Measurements from ENCODE around the gene HEXD. TPM values are rescaled to one million over a fixed set of nuclear protein-coding genes. Genes with fewer than 3 reads are reported as not detected.
A peak's percentile ranks its signal among the peaks of the same experiment; 100 is the strongest.
"Not testable (repeated sequence)": the region's sequence is repeated elsewhere in the genome, so short reads cannot be mapped to it uniquely, and the experiment has no call there.

HEXD gene
- total RNA-seq, 1 experiment from 2014 or later, result 22.3 TPM

DNA sequence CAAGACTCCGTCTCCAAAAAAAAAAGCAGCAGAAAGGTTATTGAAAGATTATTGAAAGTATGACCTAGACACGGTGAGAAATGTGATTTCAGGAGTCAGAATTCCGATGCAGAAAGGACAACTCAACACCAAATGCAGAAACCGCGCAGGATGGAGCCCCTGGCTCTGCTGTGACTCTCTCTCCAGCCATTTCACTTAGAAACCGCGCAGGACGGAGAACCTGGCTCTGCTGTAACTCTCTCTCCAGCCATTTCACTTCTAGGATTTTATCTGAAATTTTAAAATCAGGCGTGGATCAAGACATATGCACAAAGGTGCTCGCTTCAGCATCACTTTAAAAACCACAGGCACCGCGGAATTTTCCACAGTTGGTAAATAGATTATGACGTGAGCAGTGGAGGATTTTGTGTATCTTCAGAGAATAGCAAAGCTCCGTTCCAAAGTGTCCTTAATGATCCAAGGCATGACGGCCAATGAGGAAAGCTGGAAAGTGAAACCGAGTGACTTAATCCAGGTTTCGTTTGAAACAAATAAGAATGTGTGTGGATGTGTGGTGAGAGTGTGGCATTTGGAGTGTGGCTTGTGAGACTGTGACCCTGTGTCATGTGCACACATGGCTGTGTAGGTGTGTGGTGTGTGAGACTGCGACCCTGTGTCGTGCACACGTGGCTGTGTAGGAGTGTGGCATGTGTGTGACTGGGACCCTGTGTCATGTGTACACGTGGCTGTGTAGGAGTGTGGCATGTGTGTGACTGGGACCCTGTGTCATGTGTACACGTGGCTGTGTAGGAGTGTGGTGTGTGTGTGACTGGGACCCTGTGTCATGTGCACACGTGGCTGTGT is 37.1 kb upstream of the HEXD start:
- DNase-seq (ENCODE audit: low read depth), result no peak

DNA sequence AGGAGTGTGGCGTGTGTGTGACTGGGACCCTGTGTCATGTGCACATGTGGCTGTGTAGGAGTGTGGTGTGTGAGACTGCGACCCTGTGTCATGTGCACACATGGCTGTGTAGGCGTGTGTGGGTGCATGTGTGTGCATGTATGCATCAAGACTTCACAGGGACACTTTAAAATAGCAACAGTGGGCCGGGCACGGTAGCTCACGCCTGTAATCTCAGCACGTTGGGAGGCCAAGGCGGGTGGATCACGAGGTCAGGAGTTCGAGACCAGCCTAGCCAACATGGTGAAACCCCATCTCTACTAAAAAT is 36.5 kb upstream of the HEXD start:
- in situ Hi-C loops (cut with HindIII; ENCODE audit: low pct_unique_long_range_greater_than_20kb, low sequenced_read_pairs); DNase-seq (ENCODE audit: low read depth): not testable (repeated sequence)

More for the DNA sequence above, 37.1 kb upstream of the HEXD start:
- in situ Hi-C loops (cut with HindIII; ENCODE audit: low pct_unique_long_range_greater_than_20kb, low sequenced_read_pairs), result no loop called here

DNA sequence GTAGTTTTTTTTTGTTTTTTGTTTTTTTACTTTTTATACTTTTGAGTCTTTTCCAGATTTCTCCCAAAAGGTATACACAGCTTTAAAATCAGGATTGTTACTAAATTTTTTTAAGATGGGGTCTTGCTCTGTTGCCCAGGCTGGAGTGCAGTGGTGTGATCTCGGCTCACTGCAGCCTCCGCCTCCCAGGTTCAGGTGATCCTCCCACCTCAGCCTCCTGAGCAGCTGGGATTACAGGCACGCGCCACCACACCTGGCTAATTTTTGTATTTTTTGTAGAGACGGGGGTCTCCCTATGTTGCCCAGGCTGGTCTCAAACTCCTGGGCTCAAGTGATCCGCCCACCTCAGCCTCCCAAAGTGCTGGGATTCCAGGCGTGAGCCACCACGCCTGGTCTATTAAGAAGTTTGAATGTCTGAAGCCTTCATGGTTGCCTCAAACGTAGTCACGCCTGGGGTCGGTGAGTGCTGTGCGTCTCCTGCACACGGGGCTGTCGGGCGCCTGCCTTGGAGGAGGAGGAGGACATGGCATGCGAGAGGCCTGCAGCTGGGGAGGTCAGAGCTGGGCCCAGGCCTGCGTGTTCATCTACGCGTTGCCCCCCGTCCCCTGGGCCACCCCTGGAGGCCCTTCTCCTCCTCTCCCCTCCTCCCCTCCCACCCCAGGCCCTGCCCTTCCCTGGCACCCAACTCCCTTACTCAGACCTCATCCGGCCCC is 35.8 kb upstream of the HEXD start:
- in situ Hi-C loops (cut with HindIII; ENCODE audit: low pct_unique_long_range_greater_than_20kb, low sequenced_read_pairs); DNase-seq (ENCODE audit: low read depth): not testable (repeated sequence)

DNA sequence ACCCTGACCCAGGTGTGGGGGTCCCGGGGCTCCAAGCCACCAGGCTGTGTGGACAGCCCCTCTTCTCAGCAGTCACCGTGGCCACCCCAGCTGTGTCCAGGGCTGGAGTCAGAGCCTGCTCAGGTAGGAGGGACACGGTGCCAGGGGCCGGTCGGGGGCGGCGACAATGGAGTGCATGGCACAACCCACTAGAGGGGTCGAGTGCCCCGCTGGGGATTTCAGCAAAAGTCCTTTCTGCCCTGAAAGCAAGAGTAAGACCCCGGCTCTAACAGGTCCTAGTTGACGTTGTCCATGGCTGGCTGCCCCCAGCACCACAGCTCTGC is 35.3 kb upstream of the HEXD start:
- in situ Hi-C loops (cut with HindIII; ENCODE audit: low pct_unique_long_range_greater_than_20kb, low sequenced_read_pairs), result no loop called here
- no peak for DNase-seq (ENCODE audit: low read depth)

DNA sequence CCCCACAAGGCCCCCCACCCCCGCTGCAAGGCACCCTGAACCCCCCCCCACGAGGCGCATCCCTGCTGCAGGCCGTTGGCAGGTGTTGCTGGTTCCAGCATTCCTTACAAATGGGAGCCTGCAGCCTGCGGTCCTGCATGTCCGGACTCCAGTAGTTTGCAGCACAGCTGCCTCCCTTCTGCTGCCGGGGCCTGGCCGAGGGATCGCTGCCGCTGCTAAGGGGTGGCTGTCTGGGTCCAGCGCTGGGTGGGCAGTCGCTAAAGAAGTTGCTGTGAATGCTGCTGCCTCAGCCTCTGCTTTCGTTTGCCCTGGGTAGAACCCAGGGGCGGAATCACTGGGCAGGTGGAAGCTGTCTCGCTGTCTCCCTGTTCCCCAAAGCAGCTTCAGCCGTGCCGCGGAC is 34.7 kb upstream of the HEXD start:
- in situ Hi-C loops (cut with HindIII; ENCODE audit: low pct_unique_long_range_greater_than_20kb, low sequenced_read_pairs), result no loop called here
- DNase-seq (ENCODE audit: low read depth), result no peak

DNA sequence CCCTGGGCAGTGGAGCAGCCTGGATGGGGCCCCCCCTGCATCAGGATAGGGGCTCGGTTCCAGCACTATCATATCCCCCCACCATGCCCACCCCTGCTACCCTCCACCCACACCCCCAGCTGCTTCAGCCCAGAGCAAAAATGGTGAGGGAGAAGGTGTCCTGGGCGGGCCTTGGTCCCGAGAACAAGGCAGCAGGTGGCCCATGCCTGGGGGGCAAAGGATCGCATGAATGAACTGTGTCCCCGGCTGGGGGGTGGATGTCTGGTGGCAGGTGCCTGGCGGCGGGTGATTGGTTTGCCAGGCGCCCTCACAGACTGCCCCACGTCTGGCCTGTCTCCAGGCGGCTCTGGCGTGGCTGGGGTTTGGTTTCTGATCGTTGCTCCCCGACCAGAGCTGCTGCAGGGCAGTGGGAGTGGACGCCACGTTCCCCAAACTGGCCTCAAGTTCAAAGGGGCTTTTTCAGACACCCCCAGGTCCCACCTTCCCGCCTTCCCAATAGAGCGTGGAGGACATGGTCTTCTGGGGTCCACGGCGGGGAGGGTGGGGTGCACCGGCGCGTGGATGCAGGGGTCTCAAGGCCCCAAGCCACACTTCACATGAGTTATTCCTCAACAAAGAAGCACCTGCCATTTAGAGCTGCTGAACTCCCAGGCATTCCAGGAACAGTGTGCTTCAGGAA is 34.0 kb upstream of the HEXD start:
- in situ Hi-C loops (cut with HindIII; ENCODE audit: low pct_unique_long_range_greater_than_20kb, low sequenced_read_pairs), result no loop called here
- DNase-seq (ENCODE audit: low read depth), result no peak

DNA sequence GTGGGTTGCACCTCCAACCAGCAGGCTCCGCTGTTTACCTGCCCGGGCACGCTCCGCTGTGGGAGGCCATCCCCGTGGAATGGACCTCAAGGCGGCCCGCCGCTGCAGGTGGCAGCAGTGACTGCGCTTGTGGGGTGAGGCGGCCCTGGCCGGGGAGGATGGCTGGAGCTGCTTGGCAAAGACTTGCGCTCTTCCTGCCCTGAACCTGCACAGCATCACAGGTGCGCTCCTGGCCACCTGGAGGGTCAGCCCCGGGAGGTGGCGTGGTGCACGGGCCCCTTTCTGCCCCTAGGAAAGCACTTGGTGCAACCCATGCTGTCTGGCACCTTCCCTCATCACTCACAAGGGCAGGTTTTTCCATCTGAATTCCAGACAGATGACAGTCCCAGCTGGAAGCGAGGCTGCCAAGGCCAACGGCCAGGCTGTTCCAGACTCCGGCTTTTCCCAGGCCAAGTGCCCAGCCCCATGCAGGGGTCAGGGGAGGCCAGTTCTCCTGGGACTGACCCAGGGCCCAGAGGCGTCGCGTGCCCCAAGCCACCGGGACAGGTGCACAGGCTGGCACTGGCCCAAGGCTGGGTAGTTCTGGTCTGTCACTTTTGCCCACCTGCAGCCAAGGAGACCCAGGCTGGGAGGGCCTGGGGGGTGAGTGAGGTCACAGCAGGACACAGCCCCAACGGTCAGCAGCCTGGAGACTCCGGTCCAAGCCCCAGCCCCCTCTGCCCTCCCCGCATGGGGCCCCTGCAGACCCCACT is 33.2 kb upstream of the HEXD start:
- DNase-seq (ENCODE audit: low read depth), result peak; percentile 40
- in situ Hi-C loops (cut with HindIII; ENCODE audit: low pct_unique_long_range_greater_than_20kb, low sequenced_read_pairs), result no loop called here

DNA sequence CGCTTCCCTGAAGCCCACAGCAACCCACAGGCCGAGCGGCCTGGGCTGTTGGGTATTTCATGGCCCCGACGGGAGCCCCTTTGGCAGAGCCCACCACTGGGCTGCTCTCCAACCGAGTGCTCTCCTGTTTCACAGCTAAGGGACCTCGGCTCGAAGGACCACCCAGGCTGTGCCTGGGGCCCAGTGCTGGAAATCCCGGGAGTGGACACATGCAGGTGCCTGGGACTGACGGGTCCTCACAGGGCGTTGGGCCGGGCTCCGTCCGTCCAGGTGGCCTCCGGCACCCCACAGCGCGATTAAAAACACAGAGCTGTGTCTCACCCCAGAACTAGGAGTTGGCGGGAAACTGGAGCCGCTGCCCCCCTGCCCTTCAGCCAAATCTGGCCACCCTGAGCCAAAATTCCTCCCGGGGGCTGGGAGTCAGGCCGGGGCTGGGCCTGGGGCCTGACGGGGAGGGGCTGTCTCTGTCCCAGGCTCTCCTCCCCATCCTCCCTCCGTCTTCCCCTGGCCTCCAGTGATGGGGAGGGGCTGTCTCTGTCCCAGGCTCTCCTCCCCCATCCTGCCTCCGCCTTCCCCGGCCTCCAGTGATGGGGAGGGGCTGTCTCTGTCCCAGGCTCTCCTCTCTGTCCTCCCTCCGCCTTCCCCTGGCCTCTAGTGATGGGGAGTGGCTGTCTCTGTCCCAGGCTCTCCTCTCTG is 32.4 kb upstream of the HEXD start:
- DNase-seq (ENCODE audit: low read depth), result no peak
- in situ Hi-C loops (cut with HindIII; ENCODE audit: low pct_unique_long_range_greater_than_20kb, low sequenced_read_pairs), result no loop called here

DNA sequence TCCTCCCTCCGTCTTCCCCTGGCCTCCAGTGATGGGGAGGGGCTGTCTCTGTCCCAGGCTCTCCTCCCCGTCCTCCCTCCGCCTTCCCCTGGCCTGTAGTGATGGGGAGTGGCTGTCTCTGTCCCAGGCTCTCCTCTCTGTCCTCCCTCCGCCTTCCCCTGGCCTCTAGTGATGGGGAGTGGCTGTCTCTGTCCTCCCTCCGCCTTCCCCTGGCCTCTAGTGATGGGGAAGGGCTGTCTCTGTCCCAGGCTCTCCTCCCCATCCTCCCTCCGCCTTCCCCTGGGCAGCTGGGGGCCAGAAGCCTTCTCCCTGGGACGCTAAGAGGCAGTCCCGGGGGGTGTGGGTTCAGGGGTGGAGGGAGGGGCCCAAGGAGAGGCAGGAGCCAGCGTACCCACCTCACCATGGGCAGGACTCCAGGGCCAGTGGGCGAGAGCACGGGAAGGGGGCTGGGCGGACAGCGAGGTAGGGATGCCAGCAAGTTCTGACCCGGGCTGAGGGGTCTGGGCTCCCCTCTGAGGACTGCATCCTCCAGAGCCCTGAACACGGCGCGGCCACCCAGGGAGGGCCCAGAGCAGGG is 31.8 kb upstream of the HEXD start:
- in situ Hi-C loops (cut with HindIII; ENCODE audit: low pct_unique_long_range_greater_than_20kb, low sequenced_read_pairs), result no loop called here
- DNase-seq (ENCODE audit: low read depth), result no peak

DNA sequence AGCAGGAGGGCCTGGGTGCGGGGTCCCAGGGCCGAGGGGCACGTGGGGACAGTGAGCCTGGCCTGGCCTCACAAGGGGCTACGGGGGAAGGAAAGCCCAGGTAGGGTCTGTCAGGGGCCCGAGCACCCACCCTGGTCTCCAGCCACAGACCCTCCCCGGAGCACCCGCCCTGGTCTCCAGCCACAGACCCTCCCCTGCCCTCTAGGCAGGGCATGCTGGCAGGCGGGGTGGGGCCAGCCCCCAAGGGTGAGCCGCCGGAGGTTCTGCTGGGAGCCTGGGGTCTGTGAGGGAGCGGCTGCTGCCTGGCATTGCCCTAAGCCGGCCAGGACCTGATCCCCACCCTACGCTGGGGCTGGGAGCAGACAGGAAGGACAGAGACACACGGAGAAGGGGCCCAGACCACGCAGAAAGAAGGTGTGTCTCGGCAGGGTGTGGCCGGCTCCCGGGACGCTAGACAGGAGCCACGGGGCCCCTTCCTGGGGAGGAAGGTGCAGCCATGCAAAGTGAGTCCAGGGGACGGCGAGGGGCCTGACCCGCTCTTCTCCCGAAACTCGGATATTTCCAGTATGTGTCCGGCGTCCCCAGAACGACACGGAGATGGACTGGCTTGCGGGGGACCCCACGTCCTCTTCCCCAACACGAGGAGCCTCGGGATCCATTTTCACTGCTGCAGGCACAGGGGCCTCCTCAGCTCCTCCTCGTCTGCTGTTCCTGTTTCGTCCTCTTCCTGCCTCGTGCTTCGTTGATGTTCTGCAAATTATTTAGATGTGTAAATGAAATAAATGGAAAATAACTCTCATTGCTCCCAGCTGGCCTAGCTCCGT is 31.1 kb upstream of the HEXD start:
- DNase-seq (ENCODE audit: low read depth), result no peak
- in situ Hi-C loops (cut with HindIII; ENCODE audit: low pct_unique_long_range_greater_than_20kb, low sequenced_read_pairs), result no loop called here

DNA sequence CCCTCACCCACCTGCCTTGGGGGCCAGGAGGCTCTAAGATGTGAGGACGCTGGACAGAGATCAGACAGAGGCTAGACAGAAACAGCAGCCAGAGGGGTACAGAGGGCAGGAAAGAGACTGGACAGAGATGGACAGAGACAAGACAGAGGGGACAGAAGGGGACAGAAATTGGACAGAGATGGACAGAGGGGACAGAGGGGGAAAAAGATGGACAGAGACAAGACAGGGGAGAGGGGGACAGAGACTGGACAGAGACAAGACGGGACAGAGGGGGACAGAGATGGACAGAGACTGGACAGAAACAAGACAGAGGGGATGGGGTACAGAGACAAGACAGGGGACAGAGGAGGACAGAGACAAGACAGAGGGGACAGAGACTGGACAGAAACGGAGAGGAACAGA is 30.4 kb upstream of the HEXD start:
- DNase-seq (ENCODE audit: low read depth), result no peak
- in situ Hi-C loops (cut with HindIII; ENCODE audit: low pct_unique_long_range_greater_than_20kb, low sequenced_read_pairs), result no loop called here

DNA sequence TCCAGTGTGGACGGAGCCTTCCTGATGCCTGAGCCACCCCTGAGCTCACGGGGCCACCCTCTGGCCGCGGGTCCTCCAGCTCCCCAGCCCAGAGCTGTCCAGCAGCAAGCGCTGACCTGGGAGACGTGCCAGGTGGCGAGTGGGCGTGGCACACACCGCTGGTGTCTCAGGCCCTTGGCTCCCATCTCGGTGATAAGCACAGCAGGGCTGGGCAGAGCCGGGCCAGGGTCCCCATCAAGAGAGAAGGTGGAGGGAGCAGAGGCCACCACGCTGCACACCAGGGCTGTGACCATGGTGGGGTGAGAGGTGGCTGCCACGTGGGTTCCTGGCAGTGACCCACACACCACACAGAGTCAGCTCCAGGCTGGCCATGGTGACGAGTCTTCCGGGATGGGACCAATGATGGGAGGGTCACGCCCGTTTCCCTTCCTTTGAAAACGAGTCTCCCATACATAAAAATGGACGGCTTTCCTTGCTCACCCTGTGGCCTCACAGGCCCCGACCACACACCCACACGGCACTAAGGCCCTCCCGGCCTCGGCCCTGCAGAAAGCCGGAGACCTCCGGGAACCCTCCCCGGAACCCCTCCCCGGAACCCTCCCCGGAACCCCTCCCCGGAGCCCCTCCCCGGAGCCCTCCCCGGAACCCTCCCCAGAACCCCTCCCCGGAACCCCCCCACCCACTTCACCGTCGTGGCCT is 29.8 kb upstream of the HEXD start:
- in situ Hi-C loops (cut with HindIII; ENCODE audit: low pct_unique_long_range_greater_than_20kb, low sequenced_read_pairs), result no loop called here
- DNase-seq (ENCODE audit: low read depth), result no peak

DNA sequence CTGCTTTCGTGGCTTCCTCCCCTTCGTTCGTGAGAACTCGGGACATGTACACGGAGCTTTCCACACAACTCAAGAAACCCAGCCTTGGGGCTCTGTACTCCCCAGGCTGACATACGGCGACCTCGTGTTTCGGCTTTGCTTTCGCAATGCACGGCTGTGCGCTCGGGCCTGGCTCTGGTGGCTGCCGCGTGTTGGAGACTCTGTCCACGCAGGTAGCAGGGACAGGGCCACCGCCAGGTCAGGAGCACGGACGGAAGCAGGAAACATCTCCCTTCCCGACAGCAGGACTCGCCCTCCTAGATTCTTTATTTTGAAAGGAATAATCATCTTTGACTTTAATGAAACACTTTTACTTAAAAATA is 29.2 kb upstream of the HEXD start:
- DNase-seq (ENCODE audit: low read depth), result no peak
- in situ Hi-C loops (cut with HindIII; ENCODE audit: low pct_unique_long_range_greater_than_20kb, low sequenced_read_pairs), result no loop called here

DNA sequence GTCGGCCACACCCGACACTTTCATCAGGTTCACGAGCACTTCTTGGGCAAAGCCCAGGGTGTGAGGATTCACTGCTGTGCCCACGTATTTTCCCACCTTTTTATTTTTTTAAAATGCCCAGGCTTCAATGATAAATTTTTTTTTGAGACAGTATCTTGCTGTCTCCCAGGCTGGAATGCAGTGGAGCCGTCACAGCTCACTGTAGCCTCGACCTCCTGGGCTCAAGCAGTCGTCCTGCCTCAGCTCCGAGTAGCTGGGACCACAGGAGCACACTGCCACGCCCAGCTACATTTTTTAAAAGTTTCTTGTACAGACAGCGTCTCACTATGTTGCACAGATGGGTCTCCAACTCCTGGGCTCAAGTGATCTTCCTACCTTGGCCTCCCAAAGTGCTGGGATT is 28.8 kb upstream of the HEXD start:
- in situ Hi-C loops (cut with HindIII; ENCODE audit: low pct_unique_long_range_greater_than_20kb, low sequenced_read_pairs), result no loop called here
- DNase-seq (ENCODE audit: low read depth), result no peak

DNA sequence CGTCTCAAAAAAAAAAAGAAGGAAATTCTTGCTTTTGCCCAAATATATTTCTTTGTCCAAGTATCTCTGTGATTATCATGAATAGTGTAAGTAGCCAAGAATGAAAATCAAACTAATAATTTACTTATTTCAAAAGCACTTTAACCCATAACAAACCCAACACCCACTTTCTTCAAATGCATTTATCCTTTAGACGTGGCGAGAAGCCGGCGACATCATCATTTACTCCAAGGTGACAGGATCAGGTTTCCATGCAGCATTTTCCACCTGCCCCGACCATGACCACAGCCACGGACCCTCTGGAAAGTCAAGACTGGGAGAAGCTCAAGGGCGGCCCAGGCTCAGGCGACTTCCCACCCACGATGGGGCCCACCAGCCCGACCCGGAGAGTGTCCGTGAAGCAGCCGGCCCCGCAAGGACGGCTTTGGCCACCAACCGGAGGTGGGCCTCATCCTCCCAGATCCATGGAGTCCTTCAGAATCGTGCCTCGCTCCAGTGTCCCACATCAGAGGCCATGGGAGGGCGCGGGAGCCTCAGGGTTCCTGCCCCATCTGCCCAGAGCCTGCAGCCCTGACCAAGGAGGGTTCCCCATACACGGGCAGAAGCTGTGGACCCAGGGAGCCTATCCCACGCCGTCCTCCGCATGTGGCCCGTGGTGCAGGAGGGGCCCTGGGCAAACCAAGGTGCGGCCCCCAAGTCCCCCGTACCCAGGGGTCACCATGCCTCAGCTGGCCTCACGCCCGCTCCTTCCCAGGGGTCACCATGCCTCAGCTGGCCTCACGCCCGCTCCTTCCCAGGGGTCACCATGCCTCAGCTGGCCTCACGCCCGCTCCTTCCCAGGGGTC is 27.9 kb upstream of the HEXD start:
- no peak for DNase-seq (ENCODE audit: low read depth)
- in situ Hi-C loops (cut with HindIII; ENCODE audit: low pct_unique_long_range_greater_than_20kb, low sequenced_read_pairs), result no loop called here

DNA sequence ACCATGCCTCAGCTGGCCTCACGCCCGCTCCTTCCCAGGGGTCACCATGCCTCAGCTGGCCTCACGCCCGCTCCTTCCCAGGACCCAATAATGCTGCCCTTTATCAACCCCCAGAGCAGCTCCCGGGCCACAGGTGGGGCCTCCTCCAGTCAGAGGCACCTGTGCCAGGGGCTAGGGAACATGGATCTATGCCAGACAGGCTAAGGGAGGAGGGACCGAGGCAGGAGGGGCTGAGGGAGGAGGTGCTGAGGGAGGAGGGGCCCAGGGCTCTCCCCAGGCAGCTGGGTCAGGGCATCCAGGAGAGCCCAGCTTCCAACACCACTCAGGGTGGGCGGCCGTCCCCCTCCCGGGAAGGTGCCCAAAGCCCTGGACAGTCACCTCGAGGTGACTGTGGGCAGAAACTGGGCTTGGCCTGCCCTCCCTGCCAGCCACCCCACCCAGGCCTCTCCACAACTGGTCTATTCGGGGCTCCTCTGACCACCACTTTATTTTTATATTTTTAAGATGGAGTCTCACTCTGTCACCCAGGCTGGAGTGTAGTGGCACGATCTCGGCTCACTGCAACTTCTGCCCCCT is 27.2 kb upstream of the HEXD start:
- in situ Hi-C loops (cut with HindIII; ENCODE audit: low pct_unique_long_range_greater_than_20kb, low sequenced_read_pairs), result no loop called here

More for the DNA sequence above, 27.2 kb upstream of the HEXD start:
- DNase-seq (ENCODE audit: low read depth), result no peak

All from Caki2 (cell line).